ENCODE data around the gene N4BP2. TPM values are rescaled to one million over a fixed set of nuclear protein-coding genes. Genes with fewer than 3 reads are reported as not detected.
"Not testable (repeated sequence)": the region's sequence is repeated elsewhere in the genome, so short reads cannot be mapped to it uniquely, and the experiment has no call there.

Gene N4BP2
- total RNA-seq, 1 experiment from 2014 or later, result 3.9 TPM

GRCh38 chr4:40020221-40020620 is 36.4 kb upstream of the N4BP2 start:
- H2AFZ ChIP-seq (ENCODE audit: low read length), result no peak overlapping the region
- H3K4me1 ChIP-seq (ENCODE audit: insufficient read depth, low read length), result no peaks in the 10 kb centered on the region
- no peaks in the 10 kb centered on the region for H3K9me2 ChIP-seq (replicated peaks; ENCODE audit: low read length)
- H3K4me2 ChIP-seq (ENCODE audit: low read length), result no peak overlapping the region
- H3K36me3 ChIP-seq (ENCODE audit: low read depth, low read length), result no peaks in the 10 kb centered on the region
- CTCF ChIA-PET, result interaction anchor here (0.6 kb wide), 1 partner anchor 34 kb away, joined by 5 read pairs; no protein-coding TSS in a partner anchor
- DNase-seq, result no peak
- no TSS peak for BruUV-seq (replicated peaks)
- intact Hi-C loops (cut with micrococcal nuclease), result no loop called here
- no peak overlapping the region for H3K4me3 ChIP-seq (ENCODE audit: low read length)
- H3K9me3 ChIP-seq (ENCODE audit: low read length), result no peaks in the 10 kb centered on the region
- H3K9ac ChIP-seq (ENCODE audit: low read length), result no peak overlapping the region
- H3K27ac ChIP-seq (ENCODE audit: low read length), result no peak overlapping the region
- H4K20me1 ChIP-seq (ENCODE audit: low read length), result no peaks in the 10 kb centered on the region
- POLR2A ChIA-PET (ENCODE audit: unreplicated experiment), result no interaction called here
- no peaks in the 10 kb centered on the region for H3K27me3 ChIP-seq (ENCODE audit: low read length)
- no peak for ATAC-seq
- H3K79me2 ChIP-seq (ENCODE audit: low read length), result no peaks in the 10 kb centered on the region
- no peaks in the 10 kb centered on the region for H3F3A ChIP-seq (ENCODE audit: low read length, unreplicated experiment)
- TF ChIP-seq EZH2 (IDR thresholded peaks at IDR 0.05; ENCODE audit: low read length, unreplicated experiment) (no peak), EZH2phosphoT487 (IDR thresholded peaks at IDR 0.05; ENCODE audit: borderline replicate concordance, low read length) (no peak)
- TF ChIP-seq, protein P1, sequence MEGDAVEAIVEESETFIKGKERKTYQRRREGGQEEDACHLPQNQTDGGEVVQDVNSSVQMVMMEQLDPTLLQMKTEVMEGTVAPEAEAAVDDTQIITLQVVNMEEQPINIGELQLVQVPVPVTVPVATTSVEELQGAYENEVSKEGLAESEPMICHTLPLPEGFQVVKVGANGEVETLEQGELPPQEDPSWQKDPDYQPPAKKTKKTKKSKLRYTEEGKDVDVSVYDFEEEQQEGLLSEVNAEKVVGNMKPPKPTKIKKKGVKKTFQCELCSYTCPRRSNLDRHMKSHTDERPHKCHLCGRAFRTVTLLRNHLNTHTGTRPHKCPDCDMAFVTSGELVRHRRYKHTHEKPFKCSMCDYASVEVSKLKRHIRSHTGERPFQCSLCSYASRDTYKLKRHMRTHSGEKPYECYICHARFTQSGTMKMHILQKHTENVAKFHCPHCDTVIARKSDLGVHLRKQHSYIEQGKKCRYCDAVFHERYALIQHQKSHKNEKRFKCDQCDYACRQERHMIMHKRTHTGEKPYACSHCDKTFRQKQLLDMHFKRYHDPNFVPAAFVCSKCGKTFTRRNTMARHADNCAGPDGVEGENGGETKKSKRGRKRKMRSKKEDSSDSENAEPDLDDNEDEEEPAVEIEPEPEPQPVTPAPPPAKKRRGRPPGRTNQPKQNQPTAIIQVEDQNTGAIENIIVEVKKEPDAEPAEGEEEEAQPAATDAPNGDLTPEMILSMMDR (conservative IDR thresholded peaks at IDR 0.05; ENCODE audit: low read depth, low read length), result no peak

- H3K27ac ChIP-seq (ENCODE audit: low read length); intact Hi-C loops (cut with micrococcal nuclease); H2AFZ ChIP-seq (ENCODE audit: low read length); H3K9me2 ChIP-seq (replicated peaks; ENCODE audit: low read length); H3K79me2 ChIP-seq (ENCODE audit: low read length); H3K4me2 ChIP-seq (ENCODE audit: low read length); H3K9ac ChIP-seq (ENCODE audit: low read length); DNase-seq; ATAC-seq; H3K4me1 ChIP-seq (ENCODE audit: insufficient read depth, low read length); H3K36me3 ChIP-seq (ENCODE audit: low read depth, low read length); H3F3A ChIP-seq (ENCODE audit: low read length, unreplicated experiment); CTCF ChIA-PET; H3K9me3 ChIP-seq (ENCODE audit: low read length); BruUV-seq (replicated peaks); H3K4me3 ChIP-seq (ENCODE audit: low read length); H4K20me1 ChIP-seq (ENCODE audit: low read length); POLR2A ChIA-PET (ENCODE audit: unreplicated experiment); H3K27me3 ChIP-seq (ENCODE audit: low read length): not testable (repeated sequence)
Observed at GRCh38 chr4:40021116-40021515, 35.5 kb upstream of the N4BP2 start.

DNA sequence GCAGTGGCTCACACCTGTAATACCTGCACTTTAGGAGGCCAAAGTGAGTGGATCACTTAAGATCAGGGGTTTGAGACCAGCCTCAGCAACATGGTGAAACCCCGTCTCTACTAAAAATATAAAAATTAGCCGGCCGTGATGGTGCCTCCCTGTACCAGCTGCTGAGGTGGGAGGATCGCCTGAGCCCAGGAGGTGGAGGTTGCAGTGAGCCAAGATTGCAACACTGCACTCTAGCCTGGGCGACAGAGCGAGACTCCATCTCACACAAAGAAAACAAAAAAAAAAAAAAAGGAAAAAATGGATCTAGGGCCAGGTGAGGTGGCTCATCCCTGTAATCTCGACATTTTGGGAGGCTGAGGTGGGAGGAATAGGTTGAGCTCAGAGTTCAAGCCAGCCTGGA is 32.6 kb upstream of the N4BP2 start:
- H3K36me3 ChIP-seq (ENCODE audit: low read depth, low read length); H3K9me2 ChIP-seq (replicated peaks; ENCODE audit: low read length); H3K4me2 ChIP-seq (ENCODE audit: low read length); H4K20me1 ChIP-seq (ENCODE audit: low read length); H3K4me3 ChIP-seq (ENCODE audit: low read length); H3K27me3 ChIP-seq (ENCODE audit: low read length); H3K9me3 ChIP-seq (ENCODE audit: low read length); H3K4me1 ChIP-seq (ENCODE audit: insufficient read depth, low read length); intact Hi-C loops (cut with micrococcal nuclease); H3K27ac ChIP-seq (ENCODE audit: low read length); DNase-seq; H2AFZ ChIP-seq (ENCODE audit: low read length); ATAC-seq; H3K9ac ChIP-seq (ENCODE audit: low read length); BruUV-seq (replicated peaks); H3K79me2 ChIP-seq (ENCODE audit: low read length); CTCF ChIA-PET; H3F3A ChIP-seq (ENCODE audit: low read length, unreplicated experiment); POLR2A ChIA-PET (ENCODE audit: unreplicated experiment): not testable (repeated sequence)

DNA sequence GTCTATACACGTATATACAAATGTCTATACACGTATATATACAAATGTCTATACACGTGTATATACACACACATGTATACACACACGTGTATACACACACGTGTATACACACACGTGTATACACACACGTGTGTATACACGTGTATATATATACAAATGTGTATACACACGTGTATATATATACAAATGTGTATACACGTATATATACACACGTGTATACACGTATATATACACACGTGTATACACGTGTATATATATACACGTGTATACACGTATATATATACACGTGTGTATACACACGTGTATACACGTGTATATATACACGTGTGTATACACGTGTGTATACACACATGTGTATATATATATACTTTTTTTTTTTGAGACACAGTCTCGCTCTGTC is 23.9 kb upstream of the N4BP2 start:
- no peak overlapping the region for H3K27ac ChIP-seq (ENCODE audit: low read length)
- no peak overlapping the region for H3K9ac ChIP-seq (ENCODE audit: low read length)
- H4K20me1 ChIP-seq (ENCODE audit: low read length), result no peaks in the 10 kb centered on the region
- no peaks in the 10 kb centered on the region for H3K9me3 ChIP-seq (ENCODE audit: low read length)
- H3K4me2 ChIP-seq (ENCODE audit: low read length), result no peak overlapping the region
- H3K79me2 ChIP-seq (ENCODE audit: low read length), result no peaks in the 10 kb centered on the region
- no peaks in the 10 kb centered on the region for H3F3A ChIP-seq (ENCODE audit: low read length, unreplicated experiment)
- POLR2A ChIA-PET (ENCODE audit: unreplicated experiment), result no interaction called here
- H3K27me3 ChIP-seq (ENCODE audit: low read length), result no peaks in the 10 kb centered on the region
- no peak overlapping the region for H3K4me3 ChIP-seq (ENCODE audit: low read length)
- ATAC-seq, result no peak
- intact Hi-C loops (cut with micrococcal nuclease), result no loop called here
- no peaks in the 10 kb centered on the region for H3K4me1 ChIP-seq (ENCODE audit: insufficient read depth, low read length)
- H2AFZ ChIP-seq (ENCODE audit: low read length), result no peak overlapping the region
- CTCF ChIA-PET, result no interaction called here
- H3K9me2 ChIP-seq (replicated peaks; ENCODE audit: low read length), result no peaks in the 10 kb centered on the region
- no peaks in the 10 kb centered on the region for H3K36me3 ChIP-seq (ENCODE audit: low read depth, low read length)
- TF ChIP-seq, protein P1 (conservative IDR thresholded peaks at IDR 0.05; ENCODE audit: low read depth, low read length), result no peak
- BruUV-seq (replicated peaks), result no TSS peak
- no peak for DNase-seq

All from PC-3 (cell line).